Gastroesophageal sphincter (tissue), 4 donors: Measurements from ENCODE around the gene NBEA. TPM values are rescaled to one million over a fixed set of nuclear protein-coding genes. Genes with fewer than 3 reads are reported as not detected.

Experiments
- ATAC-seq: fragments of 150-250 bp; one replicate; pipeline ENCODE4 v1.9.1; 2016; ENCODE audit warnings: mild to moderate bottlenecking, moderate library complexity
- H3K27ac ChIP-seq, 4 donors: fragments of 200-600 bp; sonication (generic) in 3 of 4; 1 replicate in 3 of 4; 2 replicates in 1 of 4; pipeline ENCODE4 v1.5.1; 2016 to 2019
- H3K27me3 ChIP-seq: fragments of 200-600 bp; sonication (generic); one replicate; pipeline ENCODE4 v1.5.1; 2019
- H3K36me3 ChIP-seq, 2 donors: fragments of 200-600 bp; sonication (generic); one replicate each; pipeline ENCODE4 v1.5.1; 2019; ENCODE audit warnings: control low read depth in 1 of 2
- H3K4me1 ChIP-seq, 3 donors: fragments of 200-600 bp; sonication (generic); 1 replicate in 2 of 3; 2 replicates in 1 of 3; pipeline ENCODE4 v1.5.1; 2016 to 2019; ENCODE audit warnings: control low read depth in 2 of 3
- H3K4me3 ChIP-seq, 2 donors: fragments of 200-600 bp; sonication (generic); one replicate each; pipeline ENCODE4 v1.5.1; 2019; ENCODE audit warnings: mild to moderate bottlenecking in 1 of 2, moderate library complexity in 1 of 2
- H3K9me3 ChIP-seq, 3 donors: fragments of 200-600 bp; sonication (generic); one replicate each; pipeline ENCODE4 v1.5.1; 2017 to 2019; ENCODE audit warnings: control low read depth in 2 of 3
- EP300 ChIP-seq: sonication (generic); formaldehyde crosslinking; IDR thresholded peaks from one replicate; pipeline ENCODE4 v1.6.1; 2017; ENCODE audit warnings: antibody characterized with exemption, mild to moderate bottlenecking
- POLR2A ChIP-seq, 2 donors: fragments of 450-650 bp; IDR thresholded peaks; one replicate each; pipeline ENCODE4 v1.6.1; 2017; ENCODE audit warnings: antibody characterized with exemption in 2 of 2, mild to moderate bottlenecking in 2 of 2, moderate library complexity in 1 of 2
- POLR2AphosphoS5 ChIP-seq: sonication (generic); formaldehyde crosslinking; IDR thresholded peaks from one replicate; pipeline ENCODE4 v1.6.1; 2017; ENCODE audit warnings: antibody characterized with exemption
- WGBS, 2 donors: methylation state at CpG; one replicate each; pipeline ENCODE4 v1.1.5; 2018; ENCODE audit warnings: low coverage in 1 of 2; 5-methylcytosine and 5-hydroxymethylcytosine counted together
- total RNA-seq, 4 donors: library from RNA; depleted of rRNA; stranded (reverse); fragments of >200 nt; gene quantifications; one replicate each; pipeline ENCODE4 v1.1.0, GENCODE V29; 2016
- TF ChIP-seq, protein P1 (sequence below), 4 experiments: fragments of 200-600 bp in 2 of 4; fragments of 450-650 bp in 2 of 4; sonication (generic) in 1 of 4; IDR thresholded peaks; one replicate each; pipeline ENCODE4 v1.5.1; 2017 to 2019; ENCODE audit warnings: antibody characterized with exemption in 4 of 4, mild to moderate bottlenecking in 2 of 4, moderate library complexity in 2 of 4

Gene NBEA
- total RNA-seq, 4 donors from 2014 or later: 24.8 to 52.1 (median 35.4) TPM

DNA sequence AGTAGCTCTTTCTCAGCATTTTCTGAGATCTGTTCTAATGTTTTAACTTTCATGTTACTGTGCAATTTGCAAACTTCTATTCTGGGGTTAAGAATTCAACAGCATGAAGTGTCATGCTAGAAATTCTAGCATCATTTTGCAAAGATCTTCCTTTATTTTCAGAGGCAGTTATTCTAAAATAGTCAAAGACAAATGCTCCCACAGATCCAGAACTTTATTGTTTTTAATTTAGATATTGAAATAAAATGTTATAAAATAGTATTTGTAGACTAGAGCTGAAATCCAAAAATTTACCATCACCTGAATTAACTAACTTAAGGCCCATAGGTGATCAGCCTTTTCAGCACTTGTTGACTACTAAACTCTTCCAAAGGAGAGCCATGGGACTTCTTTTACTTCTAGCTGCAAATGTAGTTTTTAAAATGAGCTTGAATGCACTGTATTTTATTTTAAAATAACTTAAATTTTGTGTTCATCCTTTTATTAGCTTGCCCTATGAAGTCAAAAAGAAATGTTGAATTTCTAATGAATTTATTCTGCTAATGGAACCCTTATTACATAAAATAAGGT is 531.2 kb downstream of the NBEA start:
- Histone ChIP-seq H3K4me3 (peak overlapping the region; percentile 6 to 54), H3K36me3 (peaks cover 0 to 6% of the 10 kb centered on the region in 2 donors), H3K4me1 (no peaks in the 10 kb centered on the region), H3K27ac (no peak overlapping the region), H3K9me3 (no peaks in the 10 kb centered on the region), H3K27me3 (no peaks in the 10 kb centered on the region)
- no peak for ATAC-seq
- TF ChIP-seq POLR2AphosphoS5 (no peak), EP300 (no peak), POLR2A (IDR thresholded peaks at IDR 0.05) (no peak)
- TF ChIP-seq, protein P1, sequence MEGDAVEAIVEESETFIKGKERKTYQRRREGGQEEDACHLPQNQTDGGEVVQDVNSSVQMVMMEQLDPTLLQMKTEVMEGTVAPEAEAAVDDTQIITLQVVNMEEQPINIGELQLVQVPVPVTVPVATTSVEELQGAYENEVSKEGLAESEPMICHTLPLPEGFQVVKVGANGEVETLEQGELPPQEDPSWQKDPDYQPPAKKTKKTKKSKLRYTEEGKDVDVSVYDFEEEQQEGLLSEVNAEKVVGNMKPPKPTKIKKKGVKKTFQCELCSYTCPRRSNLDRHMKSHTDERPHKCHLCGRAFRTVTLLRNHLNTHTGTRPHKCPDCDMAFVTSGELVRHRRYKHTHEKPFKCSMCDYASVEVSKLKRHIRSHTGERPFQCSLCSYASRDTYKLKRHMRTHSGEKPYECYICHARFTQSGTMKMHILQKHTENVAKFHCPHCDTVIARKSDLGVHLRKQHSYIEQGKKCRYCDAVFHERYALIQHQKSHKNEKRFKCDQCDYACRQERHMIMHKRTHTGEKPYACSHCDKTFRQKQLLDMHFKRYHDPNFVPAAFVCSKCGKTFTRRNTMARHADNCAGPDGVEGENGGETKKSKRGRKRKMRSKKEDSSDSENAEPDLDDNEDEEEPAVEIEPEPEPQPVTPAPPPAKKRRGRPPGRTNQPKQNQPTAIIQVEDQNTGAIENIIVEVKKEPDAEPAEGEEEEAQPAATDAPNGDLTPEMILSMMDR (IDR thresholded peaks at IDR 0.05): no peak

DNA sequence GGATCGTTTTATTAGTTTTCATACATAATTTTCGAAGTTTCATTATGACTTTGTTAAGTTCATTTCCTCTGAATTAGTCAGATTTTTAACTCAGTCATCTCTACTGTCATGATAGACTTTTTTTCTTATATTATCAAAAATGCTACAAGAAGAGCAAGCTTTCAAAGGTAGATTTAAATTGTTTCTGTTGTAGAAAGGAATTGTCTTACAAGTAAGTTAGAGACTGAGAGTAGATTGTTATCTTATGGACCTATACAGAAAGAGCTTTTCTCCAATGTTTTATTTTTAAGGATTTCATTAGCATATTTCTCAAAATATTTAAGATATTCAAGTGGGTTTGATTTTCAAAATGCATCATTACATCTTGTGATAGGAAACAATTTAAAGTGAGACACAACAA is 531.7 kb downstream of the NBEA start:
- no peak for ATAC-seq
- Histone ChIP-seq H3K27ac (no peak overlapping the region), H3K9me3 (no peaks in the 10 kb centered on the region), H3K27me3 (no peaks in the 10 kb centered on the region), H3K4me3 (peak overlapping the region in 1 of 2 donors; percentile 54), H3K36me3 (peaks cover 0 to 6% of the 10 kb centered on the region in 2 donors), H3K4me1 (no peaks in the 10 kb centered on the region)
- no peak for TF ChIP-seq POLR2AphosphoS5
- no peak for TF ChIP-seq POLR2A (IDR thresholded peaks at IDR 0.05)
- TF ChIP-seq EP300: no peak
- TF ChIP-seq, protein P1 (IDR thresholded peaks at IDR 0.05): no peak
- WGBS, 2 donors: 78 to 96% methylated on average over 2 of the region's 2 CpGs

DNA sequence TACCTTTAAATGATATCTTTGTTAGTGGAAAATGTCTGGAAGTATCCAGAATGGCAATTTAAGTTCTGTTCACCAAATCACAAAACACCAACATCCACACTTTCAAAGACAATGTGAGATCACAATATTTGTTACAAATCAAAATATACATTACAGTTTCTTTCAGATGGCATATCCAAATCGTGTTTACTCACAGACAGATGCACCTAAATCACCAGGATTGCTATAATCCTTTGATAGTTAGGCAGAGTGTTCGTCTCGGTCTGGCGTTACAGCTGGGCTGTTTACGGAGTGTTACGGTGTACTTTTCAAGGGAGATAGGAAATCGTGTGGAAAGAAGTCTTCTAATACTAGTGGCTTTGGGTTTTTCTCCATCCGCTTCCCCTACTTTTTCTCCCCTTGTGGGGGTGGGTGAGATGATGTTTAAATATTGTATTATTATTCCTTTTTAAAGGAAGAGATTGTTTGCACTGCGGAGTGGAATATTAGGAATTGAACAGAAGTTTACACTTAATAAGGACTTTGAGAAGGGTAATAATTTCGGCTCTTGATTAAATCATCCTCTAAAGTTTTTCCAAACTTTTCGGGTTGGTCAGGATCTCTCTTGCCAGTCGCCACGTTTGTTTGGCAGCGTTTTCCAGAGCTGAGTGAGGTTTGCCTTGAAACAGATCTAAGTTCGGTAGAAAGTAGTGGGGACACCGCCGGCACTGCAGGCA is 532.6 kb downstream of the NBEA start:
- peak overlapping the region in 3 of 4 donors; percentile 46 to 75 (median 59) for H3K27ac ChIP-seq
- WGBS, 2 donors: 61 to 70% methylated on average over 12 to 13 of the region's 17 CpGs
- H3K27me3 ChIP-seq: no peaks in the 10 kb centered on the region
- peaks cover 0 to 6% of the 10 kb centered on the region in 2 donors for H3K36me3 ChIP-seq
- H3K4me3 ChIP-seq: peak overlapping the region; percentile 4 to 54
- no peaks in the 10 kb centered on the region for H3K9me3 ChIP-seq
- H3K4me1 ChIP-seq: no peaks in the 10 kb centered on the region
- TF ChIP-seq, protein P1 (IDR thresholded peaks at IDR 0.05): no peak
- no peak for TF ChIP-seq POLR2A (IDR thresholded peaks at IDR 0.05)
- TF ChIP-seq POLR2AphosphoS5: no peak
- no peak for TF ChIP-seq EP300
- no peak for ATAC-seq

DNA sequence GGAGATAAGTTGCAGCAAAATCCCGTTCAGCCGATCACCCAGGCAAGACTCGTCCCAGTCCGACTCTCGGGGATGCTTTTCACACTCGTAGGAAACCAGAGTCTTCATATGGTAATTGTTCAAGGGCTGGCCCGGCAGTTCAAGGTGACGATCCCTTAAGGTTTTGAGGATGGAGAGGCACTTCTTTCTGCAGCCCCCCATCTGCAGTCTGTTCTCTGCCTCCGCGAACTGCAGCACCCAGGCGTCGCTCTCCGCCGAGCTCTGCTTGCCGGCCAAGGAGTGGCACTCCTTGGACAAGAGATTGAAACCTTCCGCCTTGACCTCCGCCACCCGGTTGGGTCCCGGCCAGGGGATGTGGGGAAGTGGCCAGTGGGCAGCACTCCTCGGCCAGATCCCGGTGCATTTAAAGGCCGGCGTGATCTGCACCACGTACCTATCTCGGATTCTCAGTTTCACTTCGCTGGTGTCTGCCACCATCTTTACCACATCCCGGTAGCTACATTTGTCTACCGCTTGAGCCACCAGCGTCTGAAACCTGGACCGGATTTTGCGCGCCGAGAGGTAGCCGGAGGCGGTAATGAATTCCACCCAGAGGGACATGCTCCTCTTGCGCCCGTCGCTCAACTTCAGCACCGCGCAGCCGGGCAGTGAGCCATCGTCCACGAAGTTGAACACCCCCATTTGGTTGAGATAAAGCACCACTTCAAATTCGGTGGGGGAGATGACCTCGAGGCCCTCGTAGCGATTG is 533.3 kb downstream of the NBEA start:
- TF ChIP-seq POLR2AphosphoS5: no peak
- no peak for TF ChIP-seq EP300
- TF ChIP-seq, protein P1 (IDR thresholded peaks at IDR 0.05): no peak
- no peak for TF ChIP-seq POLR2A (IDR thresholded peaks at IDR 0.05)
- Histone ChIP-seq H3K36me3 (peaks cover 0 to 6% of the 10 kb centered on the region in 2 donors), H3K4me3 (peak overlapping the region; percentile 4 to 54), H3K27me3 (no peaks in the 10 kb centered on the region), H3K4me1 (no peaks in the 10 kb centered on the region), H3K27ac (peak overlapping the region in 3 of 4 donors; percentile 46 to 75 (median 59)), H3K9me3 (no peaks in the 10 kb centered on the region)
- WGBS, 2 donors: 56 to 60% methylated on average over 17 to 47 of the region's 47 CpGs
- ATAC-seq: no peak
